HepG2 (cell line): ENCODE results near the gene NELFB. TPM values are rescaled to one million over a fixed set of nuclear protein-coding genes. Genes with fewer than 3 reads are reported as not detected.
A peak's percentile ranks its signal among the peaks of the same experiment; 100 is the strongest.

ENCODE experiments used
- ATAC-seq: fragments of 200-7000 bp; cut with Tn5 transposase; 3 replicates; pipeline ENCODE4 v1.9.1; 2020; ENCODE audit warnings: mild to moderate bottlenecking, moderate library complexity
- BruUV-seq: library from RNA; stranded (reverse); fragments of 400-500 nt; replicated peaks from 2 replicates; lab custom pipeline; 2021; lab: Mats Ljungman, UMichigan
- CTCF ChIA-PET: fragments of 300-600 bp; formaldehyde crosslinking; extraction: SDS; loops from one replicate; lab custom pipeline; 2021; ENCODE audit warnings: low total read pairs, inconsistent platforms, low intra/inter-chr PET ratio; lab: Yijun Ruan, JAX
- POLR2A ChIA-PET: fragments of 350-600 bp; sonication (Branson Sonifier 250); formaldehyde crosslinking; loops from one replicate; lab custom pipeline; 2020; ENCODE audit warnings: antibody characterized with exemption, inconsistent platforms; lab: Yijun Ruan, JAX
- DNase-seq: peaks from one replicate; pipeline ENCODE4 v3.0.0-alpha.2; 2015; ENCODE audit warnings: low spot score
- FAIRE-seq: peaks from 3 replicates; lab custom pipeline; 2011; peaks lifted over from hg19 to GRCh38; lab: Jason Lieb, UNC
- H2AFZ ChIP-seq: one replicate; pipeline ENCODE4 v1.6.1; 2011; ENCODE audit warnings: low read length, inconsistent platforms
- H3K27ac ChIP-seq: fragments of 300-600 bp; 3 replicates; pipeline ENCODE4 v1.8.0; 2011; ENCODE audit warnings: mixed run types, mild to moderate bottlenecking, mixed read lengths, low read length, inconsistent platforms; ENCODE audit not compliant: insufficient read depth; ENCODE audit errors: extremely low read length
- H3K27me3 ChIP-seq, 2 experiments: fragments of 200-600 bp in 1 of 2; 2 replicates in 1 of 2; 3 replicates in 1 of 2; pipeline versions ENCODE4 v1.6.0 to v1.8.0; 2011; ENCODE audit warnings: low read length in 2 of 2, mild to moderate bottlenecking in 2 of 2, moderate library complexity in 2 of 2, inconsistent platforms in 1 of 2; ENCODE audit not compliant: insufficient read depth in 2 of 2, control insufficient read depth in 1 of 2
- H3K36me3 ChIP-seq, 2 experiments: fragments of 200-600 bp in 1 of 2; replicated peaks in 1 of 2; 2 replicates in 1 of 2; 3 replicates in 1 of 2; pipeline versions ENCODE4 v1.5.1 to v1.8.0; 2011; ENCODE audit warnings: low read length in 2 of 2, inconsistent platforms in 1 of 2; ENCODE audit not compliant: insufficient read depth in 2 of 2, control insufficient read depth in 1 of 2
- H3K4me1 ChIP-seq: 2 replicates; pipeline ENCODE4 v1.5.1; 2012; ENCODE audit warnings: low read length, inconsistent platforms; ENCODE audit not compliant: insufficient read depth
- H3K4me2 ChIP-seq: 2 replicates; pipeline ENCODE4 v1.6.0; 2011; ENCODE audit warnings: low read depth, low read length, inconsistent platforms
- H3K4me3 ChIP-seq, 3 experiments: fragments of 200-600 bp in 1 of 3; sonication (generic), shearing (Covaris generic) in 1 of 3; replicated peaks in 1 of 3; 2 replicates each; pipeline ENCODE4 v1.5.1; 2011 to 2016; ENCODE audit warnings: low read length in 3 of 3, inconsistent platforms in 2 of 3, low read depth in 2 of 3, mild to moderate bottlenecking in 2 of 3, control low read depth in 1 of 3, mixed read lengths in 1 of 3; ENCODE audit not compliant: insufficient read depth in 1 of 3
- H3K79me2 ChIP-seq: one replicate; pipeline ENCODE4 v1.6.1; 2011; ENCODE audit warnings: low read length, inconsistent platforms; ENCODE audit not compliant: insufficient read depth
- H3K9ac ChIP-seq: 2 replicates; pipeline ENCODE4 v1.6.0; 2011; ENCODE audit warnings: mild to moderate bottlenecking, low read depth, low read length, inconsistent platforms; ENCODE audit not compliant: insufficient read depth
- H3K9me3 ChIP-seq: 2 replicates; pipeline ENCODE4 v1.5.1; 2012; ENCODE audit warnings: mild to moderate bottlenecking, low read length
- H4K20me1 ChIP-seq: 2 replicates; pipeline ENCODE4 v1.6.0; 2011; ENCODE audit warnings: inconsistent platforms, mild to moderate bottlenecking, low read length, moderate library complexity; ENCODE audit not compliant: insufficient read depth
- CREM ChIP-seq, 2 experiments: sonication (generic) in 1 of 2; formaldehyde crosslinking in 1 of 2; IDR thresholded peaks; 2 replicates each; pipeline versions ENCODE4 v1.4.0 to v1.6.1; 2016 to 2020; ENCODE audit warnings: antibody characterized with exemption in 1 of 2, mild to moderate bottlenecking in 1 of 2, missing genetic modification reagents in 1 of 2
- KAT2B ChIP-seq: fragments of 150-350 bp; IDR thresholded peaks from 2 replicates; pipeline ENCODE4 v1.6.1; 2014; ENCODE audit warnings: low read depth, low read length, borderline replicate concordance
- NFE2 ChIP-seq: sonication (generic); formaldehyde crosslinking; IDR thresholded peaks from 2 replicates; pipeline ENCODE4 v1.4.0; 2020; ENCODE audit warnings: missing genetic modification reagents
- PRMT3 ChIP-seq: sonication (generic); formaldehyde crosslinking; IDR thresholded peaks from 2 replicates; pipeline ENCODE4 v1.8.1; 2022; ENCODE audit warnings: low read depth, mild to moderate bottlenecking, moderate library complexity, missing genetic modification reagents, borderline replicate concordance
- RAD21 ChIP-seq: fragments of 450-650 bp; formaldehyde crosslinking; IDR thresholded peaks from 2 replicates; pipeline ENCODE4 v1.5.0; 2020; ENCODE audit warnings: mild to moderate bottlenecking
- ZNF136 ChIP-seq: sonication (generic); formaldehyde crosslinking; IDR thresholded peaks from 2 replicates; pipeline ENCODE4 v1.8.1; 2022; ENCODE audit warnings: low read depth, mild to moderate bottlenecking, moderate library complexity, missing genetic modification reagents
- WGBS: methylation state at CpG from one replicate; pipeline ENCODE4 v1.1.6; 2017; ENCODE audit warnings: low lambda C conversion rate; 5-methylcytosine and 5-hydroxymethylcytosine counted together
- in situ Hi-C: cut with HindIII; loops from 2 replicates; pipeline ENCODE4 v1.10.0; 2017; ENCODE audit warnings: low pct_unique_long_range_greater_than_20kb; ENCODE audit not compliant: extremely low pct_ligation_motif_present
- intact Hi-C: fragments of 100-400 bp; cut with micrococcal nuclease; formaldehyde crosslinking; loops from one replicate; pipeline ENCODE4 v1.10.0; 2022; ENCODE audit not compliant: unreplicated experiment
- polyA plus RNA-seq, 8 experiments: library from polyadenylated mRNA; depleted of rRNA in 3 of 8; stranded (reverse) in 7 of 8; unstranded in 1 of 8; fragments of >200 nt; fragmentation: Illumina TruSeq in 4 of 8; extraction: Trizol in 4 of 8; gene quantifications; 2 replicates each; pipeline versions ENCODE4 v1.2.1 to v1.2.3, GENCODE V29; 2011 to 2016; ENCODE audit warnings: low read depth in 4 of 8, missing spikeins in 1 of 8, mixed read lengths in 1 of 8; ENCODE audit not compliant: insufficient read depth in 1 of 8
- total RNA-seq, 5 experiments: library from RNA; depleted of rRNA; stranded (reverse); fragments of >200 nt; fragmentation: Illumina TruSeq; extraction: Trizol; gene quantifications; 2 replicates each; pipeline ENCODE4 v1.2.3, GENCODE V29; 2016; ENCODE audit warnings: low read depth in 1 of 5
- TF ChIP-seq, protein P1 (sequence below): sonication (generic); formaldehyde crosslinking; IDR thresholded peaks from 2 replicates; pipeline ENCODE4 v1.9.0; 2021; ENCODE audit warnings: mild to moderate bottlenecking, missing genetic modification reagents
- TF ChIP-seq, protein P2 (sequence below): sonication (generic); formaldehyde crosslinking; conservative IDR thresholded peaks from 2 replicates; pipeline ENCODE4 v1.4.0; 2020; ENCODE audit warnings: missing genetic modification reagents
- TF ChIP-seq, protein P3 (sequence below): sonication (generic); formaldehyde crosslinking; IDR thresholded peaks from 2 replicates; pipeline ENCODE4 v1.5.0; 2020; ENCODE audit warnings: missing genetic modification reagents

The NELFB gene
- total and polyA plus RNA-seq, 2 of the 13 experiments (the other 11 are each of a cell fraction or from before 2014, with no cell fraction given) = 26.5 to 45.8 TPM

DNA sequence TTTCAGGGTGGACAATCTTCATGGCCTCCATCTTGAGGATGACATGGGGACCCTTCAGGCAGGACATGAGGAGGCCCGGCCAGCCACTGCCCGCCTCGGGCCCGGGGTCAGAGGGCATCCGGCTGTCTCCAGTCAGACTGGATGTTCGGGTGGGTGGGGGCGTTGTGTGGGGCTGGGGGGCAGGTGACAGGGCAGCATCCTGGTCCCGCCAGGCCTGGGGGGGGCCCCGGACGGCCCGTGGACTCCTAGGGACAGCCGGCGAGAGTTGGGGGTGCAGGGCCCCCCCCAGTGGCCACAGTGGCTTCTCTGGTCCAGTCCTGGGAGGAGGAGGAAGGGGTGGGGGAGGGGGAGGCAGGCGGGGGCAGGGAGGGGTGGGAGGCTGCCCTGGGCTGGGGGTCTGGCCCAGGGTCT is 34.0 kb upstream of the NELFB start:
- Histone ChIP-seq H2AFZ (no peak overlapping the region), H4K20me1 (peaks cover 4% of the 10 kb centered on the region; the same call in 1 of the 2 replicates), H3K27ac (peak overlapping the region; percentile 65), H3K79me2 (peaks cover 3% of the 10 kb centered on the region), H3K4me2 (peak overlapping the region; percentile 56), H3K9ac (peak overlapping the region; percentile 57; the same call in 1 of the 2 replicates), H3K4me3 (peak overlapping the region in 2 of 3 experiments; percentile 55 to 64; a peak in 3 of 6 replicates), H3K9me3 (no peaks in the 10 kb centered on the region), H3K36me3 (no peaks in the 10 kb centered on the region), H3K4me1 (peaks cover 58% of the 10 kb centered on the region), H3K27me3 (no peaks in the 10 kb centered on the region; a peak in 1 of 5 replicates)
- intact Hi-C loops (no loop called here), in situ Hi-C loops (no loop called here)
- WGBS = no CpG with 5 or more reads among the region's 14 CpGs
- BruUV-seq = no TSS peak
- DNase-seq (no peak), ATAC-seq (no peak), FAIRE-seq (no peak)
- ChIA-PET POLR2A (interaction anchor here (0.6 to 13.4 kb wide), 8 partner anchors 13 to 134 kb away, joined by 3 to 225 read pairs (median 24); partner anchors contain the start of genes MAN1B1, NDOR1, TMEM203 and TPRN), CTCF (no interaction called here)
- TF ChIP-seq, protein P1, sequence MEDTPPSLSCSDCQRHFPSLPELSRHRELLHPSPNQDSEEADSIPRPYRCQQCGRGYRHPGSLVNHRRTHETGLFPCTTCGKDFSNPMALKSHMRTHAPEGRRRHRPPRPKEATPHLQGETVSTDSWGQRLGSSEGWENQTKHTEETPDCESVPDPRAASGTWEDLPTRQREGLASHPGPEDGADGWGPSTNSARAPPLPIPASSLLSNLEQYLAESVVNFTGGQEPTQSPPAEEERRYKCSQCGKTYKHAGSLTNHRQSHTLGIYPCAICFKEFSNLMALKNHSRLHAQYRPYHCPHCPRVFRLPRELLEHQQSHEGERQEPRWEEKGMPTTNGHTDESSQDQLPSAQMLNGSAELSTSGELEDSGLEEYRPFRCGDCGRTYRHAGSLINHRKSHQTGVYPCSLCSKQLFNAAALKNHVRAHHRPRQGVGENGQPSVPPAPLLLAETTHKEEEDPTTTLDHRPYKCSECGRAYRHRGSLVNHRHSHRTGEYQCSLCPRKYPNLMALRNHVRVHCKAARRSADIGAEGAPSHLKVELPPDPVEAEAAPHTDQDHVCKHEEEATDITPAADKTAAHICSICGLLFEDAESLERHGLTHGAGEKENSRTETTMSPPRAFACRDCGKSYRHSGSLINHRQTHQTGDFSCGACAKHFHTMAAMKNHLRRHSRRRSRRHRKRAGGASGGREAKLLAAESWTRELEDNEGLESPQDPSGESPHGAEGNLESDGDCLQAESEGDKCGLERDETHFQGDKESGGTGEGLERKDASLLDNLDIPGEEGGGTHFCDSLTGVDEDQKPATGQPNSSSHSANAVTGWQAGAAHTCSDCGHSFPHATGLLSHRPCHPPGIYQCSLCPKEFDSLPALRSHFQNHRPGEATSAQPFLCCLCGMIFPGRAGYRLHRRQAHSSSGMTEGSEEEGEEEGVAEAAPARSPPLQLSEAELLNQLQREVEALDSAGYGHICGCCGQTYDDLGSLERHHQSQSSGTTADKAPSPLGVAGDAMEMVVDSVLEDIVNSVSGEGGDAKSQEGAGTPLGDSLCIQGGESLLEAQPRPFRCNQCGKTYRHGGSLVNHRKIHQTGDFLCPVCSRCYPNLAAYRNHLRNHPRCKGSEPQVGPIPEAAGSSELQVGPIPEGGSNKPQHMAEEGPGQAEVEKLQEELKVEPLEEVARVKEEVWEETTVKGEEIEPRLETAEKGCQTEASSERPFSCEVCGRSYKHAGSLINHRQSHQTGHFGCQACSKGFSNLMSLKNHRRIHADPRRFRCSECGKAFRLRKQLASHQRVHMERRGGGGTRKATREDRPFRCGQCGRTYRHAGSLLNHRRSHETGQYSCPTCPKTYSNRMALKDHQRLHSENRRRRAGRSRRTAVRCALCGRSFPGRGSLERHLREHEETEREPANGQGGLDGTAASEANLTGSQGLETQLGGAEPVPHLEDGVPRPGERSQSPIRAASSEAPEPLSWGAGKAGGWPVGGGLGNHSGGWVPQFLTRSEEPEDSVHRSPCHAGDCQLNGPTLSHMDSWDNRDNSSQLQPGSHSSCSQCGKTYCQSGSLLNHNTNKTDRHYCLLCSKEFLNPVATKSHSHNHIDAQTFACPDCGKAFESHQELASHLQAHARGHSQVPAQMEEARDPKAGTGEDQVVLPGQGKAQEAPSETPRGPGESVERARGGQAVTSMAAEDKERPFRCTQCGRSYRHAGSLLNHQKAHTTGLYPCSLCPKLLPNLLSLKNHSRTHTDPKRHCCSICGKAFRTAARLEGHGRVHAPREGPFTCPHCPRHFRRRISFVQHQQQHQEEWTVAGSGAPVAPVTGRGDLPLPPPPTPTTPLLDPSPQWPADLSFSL (CRISPR knock-in tag) = no peak
- TF ChIP-seq PRMT3 (CRISPR knock-in tag) (no peak), RAD21 (CRISPR knock-in tag) (no peak), CREM (IDR thresholded peaks at IDR 0.05) (no peak), CREM (CRISPR knock-in tag; IDR thresholded peaks at IDR 0.05) (no peak), ZNF136 (CRISPR knock-in tag) (no peak), KAT2B (no peak), NFE2 (no peak)
- TF ChIP-seq, protein P2, sequence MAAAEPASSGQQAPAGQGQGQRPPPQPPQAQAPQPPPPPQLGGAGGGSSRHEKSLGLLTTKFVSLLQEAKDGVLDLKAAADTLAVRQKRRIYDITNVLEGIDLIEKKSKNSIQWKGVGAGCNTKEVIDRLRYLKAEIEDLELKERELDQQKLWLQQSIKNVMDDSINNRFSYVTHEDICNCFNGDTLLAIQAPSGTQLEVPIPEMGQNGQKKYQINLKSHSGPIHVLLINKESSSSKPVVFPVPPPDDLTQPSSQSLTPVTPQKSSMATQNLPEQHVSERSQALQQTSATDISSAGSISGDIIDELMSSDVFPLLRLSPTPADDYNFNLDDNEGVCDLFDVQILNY (CRISPR knock-in tag) = no peak
- TF ChIP-seq, protein P3, sequence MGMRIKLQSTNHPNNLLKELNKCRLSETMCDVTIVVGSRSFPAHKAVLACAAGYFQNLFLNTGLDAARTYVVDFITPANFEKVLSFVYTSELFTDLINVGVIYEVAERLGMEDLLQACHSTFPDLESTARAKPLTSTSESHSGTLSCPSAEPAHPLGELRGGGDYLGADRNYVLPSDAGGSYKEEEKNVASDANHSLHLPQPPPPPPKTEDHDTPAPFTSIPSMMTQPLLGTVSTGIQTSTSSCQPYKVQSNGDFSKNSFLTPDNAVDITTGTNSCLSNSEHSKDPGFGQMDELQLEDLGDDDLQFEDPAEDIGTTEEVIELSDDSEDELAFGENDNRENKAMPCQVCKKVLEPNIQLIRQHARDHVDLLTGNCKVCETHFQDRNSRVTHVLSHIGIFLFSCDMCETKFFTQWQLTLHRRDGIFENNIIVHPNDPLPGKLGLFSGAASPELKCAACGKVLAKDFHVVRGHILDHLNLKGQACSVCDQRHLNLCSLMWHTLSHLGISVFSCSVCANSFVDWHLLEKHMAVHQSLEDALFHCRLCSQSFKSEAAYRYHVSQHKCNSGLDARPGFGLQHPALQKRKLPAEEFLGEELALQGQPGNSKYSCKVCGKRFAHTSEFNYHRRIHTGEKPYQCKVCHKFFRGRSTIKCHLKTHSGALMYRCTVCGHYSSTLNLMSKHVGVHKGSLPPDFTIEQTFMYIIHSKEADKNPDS (CRISPR knock-in tag) = no peak
